Measurements from ENCODE around the gene OPCML.

DNA sequence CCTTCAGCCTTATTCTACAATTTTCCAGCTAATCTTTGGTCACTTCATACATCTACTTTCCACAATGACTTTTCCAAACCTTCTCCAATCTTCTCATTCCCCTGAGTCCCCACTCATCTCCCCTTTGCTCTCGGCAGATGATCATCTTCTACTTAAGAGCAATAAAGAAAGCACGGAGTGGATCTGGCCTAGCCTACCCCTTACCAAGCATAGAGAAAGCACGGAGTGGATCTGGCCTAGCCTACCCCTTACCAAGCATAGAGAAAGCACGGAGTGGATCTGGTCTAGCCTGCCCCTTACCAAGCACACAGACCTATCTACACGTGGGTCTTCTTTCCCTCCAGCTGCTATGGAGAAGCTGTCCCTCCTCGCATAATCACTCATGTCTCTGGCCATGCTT is 558.6 kb downstream of the OPCML start:
- TF ChIP-seq CTCF (IDR thresholded peaks at IDR 0.05; ENCODE audit: poor library complexity, severe bottlenecking) (no peak), TAF1 (IDR thresholded peaks at IDR 0.05; ENCODE audit: low read depth) (no peak), RAD21 (conservative IDR thresholded peaks at IDR 0.05) (no peak)
